Measurements from ENCODE around the gene NRXN3.

GRCh38 chr14:79569072-79569471 is 1398.9 kb downstream of the NRXN3 start:
- TF ChIP-seq, protein P1, sequence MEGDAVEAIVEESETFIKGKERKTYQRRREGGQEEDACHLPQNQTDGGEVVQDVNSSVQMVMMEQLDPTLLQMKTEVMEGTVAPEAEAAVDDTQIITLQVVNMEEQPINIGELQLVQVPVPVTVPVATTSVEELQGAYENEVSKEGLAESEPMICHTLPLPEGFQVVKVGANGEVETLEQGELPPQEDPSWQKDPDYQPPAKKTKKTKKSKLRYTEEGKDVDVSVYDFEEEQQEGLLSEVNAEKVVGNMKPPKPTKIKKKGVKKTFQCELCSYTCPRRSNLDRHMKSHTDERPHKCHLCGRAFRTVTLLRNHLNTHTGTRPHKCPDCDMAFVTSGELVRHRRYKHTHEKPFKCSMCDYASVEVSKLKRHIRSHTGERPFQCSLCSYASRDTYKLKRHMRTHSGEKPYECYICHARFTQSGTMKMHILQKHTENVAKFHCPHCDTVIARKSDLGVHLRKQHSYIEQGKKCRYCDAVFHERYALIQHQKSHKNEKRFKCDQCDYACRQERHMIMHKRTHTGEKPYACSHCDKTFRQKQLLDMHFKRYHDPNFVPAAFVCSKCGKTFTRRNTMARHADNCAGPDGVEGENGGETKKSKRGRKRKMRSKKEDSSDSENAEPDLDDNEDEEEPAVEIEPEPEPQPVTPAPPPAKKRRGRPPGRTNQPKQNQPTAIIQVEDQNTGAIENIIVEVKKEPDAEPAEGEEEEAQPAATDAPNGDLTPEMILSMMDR (IDR thresholded peaks at IDR 0.05) = no peak
- TF ChIP-seq POLR2AphosphoS5 (IDR thresholded peaks at IDR 0.05; ENCODE audit: low read depth, low read length) = no peak
- TF ChIP-seq, protein P2, sequence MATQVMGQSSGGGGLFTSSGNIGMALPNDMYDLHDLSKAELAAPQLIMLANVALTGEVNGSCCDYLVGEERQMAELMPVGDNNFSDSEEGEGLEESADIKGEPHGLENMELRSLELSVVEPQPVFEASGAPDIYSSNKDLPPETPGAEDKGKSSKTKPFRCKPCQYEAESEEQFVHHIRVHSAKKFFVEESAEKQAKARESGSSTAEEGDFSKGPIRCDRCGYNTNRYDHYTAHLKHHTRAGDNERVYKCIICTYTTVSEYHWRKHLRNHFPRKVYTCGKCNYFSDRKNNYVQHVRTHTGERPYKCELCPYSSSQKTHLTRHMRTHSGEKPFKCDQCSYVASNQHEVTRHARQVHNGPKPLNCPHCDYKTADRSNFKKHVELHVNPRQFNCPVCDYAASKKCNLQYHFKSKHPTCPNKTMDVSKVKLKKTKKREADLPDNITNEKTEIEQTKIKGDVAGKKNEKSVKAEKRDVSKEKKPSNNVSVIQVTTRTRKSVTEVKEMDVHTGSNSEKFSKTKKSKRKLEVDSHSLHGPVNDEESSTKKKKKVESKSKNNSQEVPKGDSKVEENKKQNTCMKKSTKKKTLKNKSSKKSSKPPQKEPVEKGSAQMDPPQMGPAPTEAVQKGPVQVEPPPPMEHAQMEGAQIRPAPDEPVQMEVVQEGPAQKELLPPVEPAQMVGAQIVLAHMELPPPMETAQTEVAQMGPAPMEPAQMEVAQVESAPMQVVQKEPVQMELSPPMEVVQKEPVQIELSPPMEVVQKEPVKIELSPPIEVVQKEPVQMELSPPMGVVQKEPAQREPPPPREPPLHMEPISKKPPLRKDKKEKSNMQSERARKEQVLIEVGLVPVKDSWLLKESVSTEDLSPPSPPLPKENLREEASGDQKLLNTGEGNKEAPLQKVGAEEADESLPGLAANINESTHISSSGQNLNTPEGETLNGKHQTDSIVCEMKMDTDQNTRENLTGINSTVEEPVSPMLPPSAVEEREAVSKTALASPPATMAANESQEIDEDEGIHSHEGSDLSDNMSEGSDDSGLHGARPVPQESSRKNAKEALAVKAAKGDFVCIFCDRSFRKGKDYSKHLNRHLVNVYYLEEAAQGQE (IDR thresholded peaks at IDR 0.05; ENCODE audit: insufficient read depth in 1 of 2, low read depth in 2 of 2, low read length in 1 of 2) = no peak
- TF ChIP-seq SIN3A (IDR thresholded peaks at IDR 0.05; ENCODE audit: borderline replicate concordance, insufficient read depth, low read depth, low read length) = no peak
- no peak for TF ChIP-seq TCF7L2 (IDR thresholded peaks at IDR 0.05; ENCODE audit: low read depth, low read length)

Data from Panc1 (cell line).